ENCODE data around the gene KLHL29.

- TF ChIP-seq EZH2phosphoT487 (IDR thresholded peaks at IDR 0.05; ENCODE audit: unreplicated experiment) (no peak), CTCF (conservative IDR thresholded peaks at IDR 0.05; ENCODE audit: low read depth in 2 of 2) (no peak), POLR2AphosphoS5 (IDR thresholded peaks at IDR 0.05; ENCODE audit: low read depth) (no peak), CREB1 (CRISPR knock-in tag; IDR thresholded peaks at IDR 0.05; ENCODE audit: low read depth) (no peak), EZH2 (IDR thresholded peaks at IDR 0.05; ENCODE audit: low read depth, unreplicated experiment) (no peak), REST (IDR thresholded peaks at IDR 0.05; ENCODE audit: unreplicated experiment) (no peak), ZNF331 (CRISPR knock-in tag; IDR thresholded peaks at IDR 0.05; ENCODE audit: low read depth) (no peak)
Observed at GRCh38 chr2:23377771-23378170, 7.2 kb upstream of the KLHL29 start.
